Stimulated activated CD8-positive, alpha-beta memory T cell treated with anti-CD3 and anti-CD28 coated beads, Interleukin-7, amount 100 ng/mL, for 1 hour (primary cell): ENCODE data around the gene DIPK1B.
"Not testable (repeated sequence)": the region's sequence is repeated elsewhere in the genome, so short reads cannot be mapped to it uniquely, and the experiment has no call there.

Experiments
- DNase-seq, 2 donors: peaks; one replicate each; pipeline ENCODE4 v3.0.0-alpha.2; 2020; ENCODE audit warnings: low read depth in 2 of 2

DIPK1B gene

DNA sequence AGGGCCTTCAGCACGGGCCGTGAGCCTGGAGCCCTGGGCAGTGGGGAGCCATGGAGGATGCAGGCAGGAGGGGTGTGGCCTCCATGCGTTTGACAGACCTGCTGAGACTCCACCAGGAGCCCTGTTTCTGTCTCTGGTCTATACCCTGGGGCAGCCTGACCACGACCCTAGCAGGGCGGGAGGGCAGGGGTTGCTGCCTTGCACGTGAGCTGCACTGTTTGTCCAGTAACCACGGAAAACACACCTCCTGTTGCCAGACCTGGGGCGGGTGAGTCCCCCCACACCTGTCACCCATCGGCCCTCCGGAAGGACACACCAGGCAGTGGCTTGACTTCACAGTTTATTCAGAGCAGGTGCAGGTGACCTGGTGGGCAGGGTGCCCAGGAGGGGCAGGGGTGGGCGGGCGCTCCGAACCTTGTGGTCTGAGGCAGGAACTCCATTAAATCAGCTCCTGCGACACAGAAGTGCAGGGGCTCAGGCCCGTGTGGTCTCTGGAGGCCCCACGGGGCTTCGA is 41.7 kb downstream of the DIPK1B start:
- DNase-seq, result no peak

- no peak for DNase-seq
Observed at GRCh38 chr9:136754626-136755301, 42.4 kb downstream of the DIPK1B start.

DNA sequence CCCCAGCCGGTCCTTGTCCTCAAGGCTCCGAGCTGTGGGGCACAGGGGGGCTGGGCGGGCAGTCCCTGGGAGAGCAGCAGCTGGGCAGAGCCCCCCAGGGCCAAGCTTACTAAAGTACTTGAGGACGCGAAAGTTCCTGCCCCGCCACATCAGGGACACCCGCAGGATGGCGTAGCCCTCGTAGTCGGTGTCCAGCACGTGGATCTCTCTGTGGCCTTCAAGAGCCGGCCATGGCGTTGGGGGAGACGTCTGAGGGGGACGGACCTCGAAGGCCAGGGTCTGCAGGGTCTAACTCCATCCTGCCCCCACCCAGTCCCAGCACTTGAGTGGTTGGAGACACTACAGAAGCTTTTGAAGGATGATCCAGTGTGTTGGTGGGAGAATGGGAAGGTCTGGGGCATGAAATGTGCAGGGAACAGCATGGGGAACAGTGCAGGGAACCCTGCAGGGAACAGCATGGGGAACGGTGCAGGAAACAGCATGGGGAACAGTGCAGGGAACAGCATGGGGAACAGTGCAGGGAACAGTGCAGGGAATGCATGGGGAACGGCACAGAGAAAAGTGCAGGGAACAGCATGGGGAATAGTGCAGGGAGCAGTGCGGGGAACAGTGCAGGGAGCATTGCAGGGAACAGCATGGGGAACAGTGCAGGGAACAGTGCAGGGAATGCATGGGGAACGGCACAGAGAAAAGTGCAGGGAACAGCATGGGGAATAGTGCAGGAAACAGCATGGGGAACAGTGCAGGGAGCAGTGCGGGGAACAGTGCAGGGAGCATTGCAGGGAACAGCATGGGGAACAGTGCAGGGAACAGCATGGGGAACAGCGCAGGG is 43.1 kb downstream of the DIPK1B start:
- not testable (repeated sequence) for DNase-seq

GRCh38 chr9:136756134-136756438 is 43.7 kb downstream of the DIPK1B start:
- no peak for DNase-seq

- no peak for DNase-seq
Observed at GRCh38 chr9:136756836-136757235, 44.5 kb downstream of the DIPK1B start.

GRCh38 chr9:136757328-136757727 is 45.0 kb downstream of the DIPK1B start:
- no peak for DNase-seq

DNA sequence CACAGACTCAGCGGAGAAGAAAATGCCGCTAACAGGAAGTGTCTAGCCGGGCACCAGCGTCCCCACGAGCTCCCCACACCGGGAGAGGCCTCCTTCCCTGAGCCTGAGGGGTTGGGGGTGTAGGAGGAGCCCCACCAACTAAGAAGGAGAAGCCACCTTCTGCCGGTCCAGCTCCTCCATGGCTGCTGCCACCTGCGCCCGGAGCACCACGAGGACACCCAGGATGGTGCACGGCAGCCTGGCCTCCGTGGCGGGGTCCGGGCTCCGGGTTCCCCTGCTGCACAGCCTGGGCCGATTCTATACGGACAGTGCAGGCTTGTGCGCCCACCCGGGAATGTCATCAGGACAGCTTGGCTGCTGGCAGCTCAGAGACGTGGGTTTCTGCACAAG is 45.4 kb downstream of the DIPK1B start:
- no peak for DNase-seq

- DNase-seq, result no peak
Observed at GRCh38 chr9:136759001-136759400, 46.6 kb downstream of the DIPK1B start.

GRCh38 chr9:136759436-136760325 is 47.3 kb downstream of the DIPK1B start:
- DNase-seq, result no peak

DNA sequence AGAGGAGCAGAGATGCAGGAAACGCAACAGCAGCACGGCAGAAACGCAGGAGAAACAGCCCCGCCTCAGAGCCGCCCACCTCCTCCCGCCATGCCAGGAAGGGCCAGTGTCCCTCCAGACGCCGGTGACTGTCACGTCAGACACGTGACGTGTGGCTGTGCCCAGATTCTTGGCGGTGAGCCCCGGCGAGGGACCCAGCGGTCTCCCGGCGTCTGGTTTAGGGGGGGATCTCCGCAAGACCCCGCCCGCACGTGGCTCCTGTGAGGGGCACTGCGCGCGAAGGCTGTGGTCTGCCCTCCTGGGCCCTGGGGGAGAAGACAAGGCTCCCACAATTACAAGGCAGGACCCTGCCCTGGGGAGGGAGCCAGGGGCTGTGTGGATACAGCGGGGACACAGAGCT is 48.1 kb downstream of the DIPK1B start:
- no peak for DNase-seq

- DNase-seq, result not testable (repeated sequence)
Observed at GRCh38 chr9:136760834-136761544, 48.6 kb downstream of the DIPK1B start.

GRCh38 chr9:136761545-136761981 is 49.2 kb downstream of the DIPK1B start:
- no peak for DNase-seq

DNA sequence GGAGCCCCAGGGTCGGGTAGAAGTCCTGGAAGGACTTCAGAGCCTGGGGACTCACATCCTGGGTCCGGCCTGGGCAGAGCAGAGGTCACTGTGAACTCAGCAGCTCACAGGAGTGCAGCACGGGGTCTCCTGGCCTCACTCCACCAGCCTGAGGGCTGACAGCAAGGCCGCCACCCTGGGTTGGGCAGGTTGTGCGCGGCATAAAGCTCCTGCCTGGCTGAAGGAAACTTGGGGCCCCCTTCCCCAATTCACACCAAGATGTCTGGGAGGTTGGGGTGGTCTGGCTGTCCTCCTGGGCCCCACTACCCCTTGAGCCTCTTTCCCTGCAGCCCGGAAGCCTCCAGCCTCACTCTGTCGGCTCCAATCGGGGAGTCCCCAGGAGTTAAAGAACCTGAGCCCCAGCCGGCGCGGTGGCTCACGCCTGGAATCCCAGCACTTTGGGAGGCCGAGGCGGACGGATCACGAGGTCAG is 49.9 kb downstream of the DIPK1B start:
- no peak for DNase-seq

GRCh38 chr9:136762915-136763648 is 50.7 kb downstream of the DIPK1B start:
- DNase-seq, result no peak

GRCh38 chr9:136763649-136764035 is 51.3 kb downstream of the DIPK1B start:
- DNase-seq, result no peak

GRCh38 chr9:136764301-136764891 is 52.0 kb downstream of the DIPK1B start, which contains the start of gene LCN15:
LCN15 (minus strand) TSS chr9:136764518; CDS start chr9:136764488, 30 bp downstream.
- DNase-seq, result no peak

GRCh38 chr9:136765041-136765440 is 52.7 kb downstream of the DIPK1B start:
- DNase-seq, result no peak

DNA sequence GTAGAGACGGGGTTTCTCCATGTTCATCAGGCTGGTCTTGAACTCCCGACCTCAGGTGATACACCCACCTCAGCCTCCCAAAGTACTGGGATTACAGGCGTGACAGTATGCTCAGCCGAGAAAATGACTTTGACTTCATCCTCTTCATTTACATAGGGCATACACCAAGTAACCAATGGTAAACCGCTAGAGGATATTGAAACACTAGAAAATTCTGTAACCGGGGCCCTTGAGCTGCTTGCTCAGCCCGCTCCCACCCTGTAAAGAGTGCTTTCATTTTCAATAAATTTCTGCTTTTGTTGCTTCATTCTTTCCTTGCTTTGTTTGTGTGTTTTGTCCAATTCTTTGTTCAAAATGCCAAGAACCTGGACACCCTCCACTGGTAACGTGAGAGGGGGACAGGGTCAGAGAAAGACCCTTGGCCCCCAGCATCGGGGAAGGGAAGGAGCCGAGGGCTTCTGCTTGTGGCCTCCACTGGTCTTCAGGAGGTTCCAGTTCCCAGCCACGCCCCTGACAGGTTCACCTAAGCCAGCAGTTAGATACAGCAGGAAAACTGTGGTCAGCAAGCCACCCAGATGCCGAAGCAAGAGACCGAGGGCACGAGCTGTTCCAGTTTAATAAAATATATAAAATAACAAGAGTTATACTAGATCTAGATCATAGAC is 53.5 kb downstream of the DIPK1B start:
- not testable (repeated sequence) for DNase-seq

GRCh38 chr9:136766410-136767120 is 54.2 kb downstream of the DIPK1B start:
- not testable (repeated sequence) for DNase-seq
